Measurements from ENCODE around the gene SEMA6A.

The SEMA6A gene

DNA sequence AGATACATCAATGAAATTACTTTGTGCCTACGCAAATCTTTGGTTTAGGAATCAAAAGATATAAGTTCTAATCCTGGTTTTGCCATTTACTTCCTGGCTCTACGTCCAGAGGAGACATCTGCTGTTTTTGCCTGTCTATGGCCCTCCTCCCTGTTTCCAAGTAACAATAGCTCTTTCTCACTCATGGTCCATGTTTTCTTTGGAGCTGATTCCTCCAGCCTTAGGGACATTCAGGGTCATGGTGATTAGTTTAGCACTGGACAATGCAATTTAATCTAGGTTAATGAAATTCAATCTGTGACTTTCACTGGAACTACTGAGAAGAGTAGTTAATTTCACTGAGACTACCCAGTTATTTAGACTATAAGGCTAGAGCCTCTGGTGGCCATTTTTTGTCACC lies 170.6 kb downstream of the SEMA6A start:
- Mint-ChIP-seq H3K36me3 (peaks cover 34% of the 10 kb centered on the region), H3K9me3 (ENCODE audit: low read depth) (no peaks in the 10 kb centered on the region), H3K4me3 (no peak overlapping the region), H3K4me1 (ENCODE audit: low read depth) (no peaks in the 10 kb centered on the region), H3K27ac (no peak overlapping the region), H3K27me3 (no peaks in the 10 kb centered on the region)

DNA sequence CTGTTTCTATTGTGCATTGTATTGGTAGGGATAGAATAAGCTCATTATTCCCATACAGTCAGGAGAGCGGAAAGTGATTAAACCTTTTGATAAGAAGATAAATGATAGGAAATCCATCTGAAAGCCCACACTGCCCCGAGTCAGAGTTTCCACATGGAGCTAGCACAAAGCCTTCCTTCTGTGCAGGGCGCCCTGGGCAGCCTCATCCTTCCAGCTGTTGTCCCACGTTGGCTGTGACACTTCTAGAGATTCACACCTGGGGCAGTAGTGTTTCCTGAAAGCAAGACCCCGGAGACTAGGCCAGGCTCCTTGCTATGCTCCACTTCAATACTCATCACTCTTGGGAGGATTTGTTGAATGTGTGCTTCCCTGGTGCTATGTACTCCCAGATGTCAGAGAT lies 172.4 kb downstream of the SEMA6A start:
- no peaks in the 10 kb centered on the region for H3K9me3 Mint-ChIP-seq (ENCODE audit: low read depth)
- no peak overlapping the region for H3K4me3 Mint-ChIP-seq
- H3K27me3 Mint-ChIP-seq = no peaks in the 10 kb centered on the region
- no peaks in the 10 kb centered on the region for H3K4me1 Mint-ChIP-seq (ENCODE audit: low read depth)
- H3K36me3 Mint-ChIP-seq = peaks cover 35% of the 10 kb centered on the region
- no peak overlapping the region for H3K27ac Mint-ChIP-seq

DNA sequence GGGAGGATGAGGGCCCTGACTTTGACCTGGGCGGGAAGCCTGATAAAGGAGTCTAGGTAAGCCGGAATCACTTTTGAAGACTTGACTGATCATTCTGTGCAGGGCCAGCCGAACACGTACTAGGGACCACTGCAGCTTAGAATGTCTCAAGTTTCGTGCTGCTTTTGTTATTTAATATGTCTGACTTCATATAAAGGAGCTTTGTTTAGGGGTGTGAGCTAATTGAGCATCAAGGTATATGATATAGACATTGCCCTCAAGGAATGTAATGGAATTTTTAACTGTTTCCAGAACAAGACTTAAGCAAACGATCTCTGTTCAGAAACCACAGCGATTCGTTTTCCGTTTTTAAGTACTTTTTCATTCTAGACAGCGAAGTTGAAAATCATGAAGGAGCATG lies 173.0 kb downstream of the SEMA6A start:
- Mint-ChIP-seq H3K27ac (no peak overlapping the region), H3K9me3 (ENCODE audit: low read depth) (no peaks in the 10 kb centered on the region), H3K4me1 (ENCODE audit: low read depth) (no peaks in the 10 kb centered on the region), H3K4me3 (no peak overlapping the region), H3K36me3 (peaks cover 32% of the 10 kb centered on the region), H3K27me3 (no peaks in the 10 kb centered on the region)

DNA sequence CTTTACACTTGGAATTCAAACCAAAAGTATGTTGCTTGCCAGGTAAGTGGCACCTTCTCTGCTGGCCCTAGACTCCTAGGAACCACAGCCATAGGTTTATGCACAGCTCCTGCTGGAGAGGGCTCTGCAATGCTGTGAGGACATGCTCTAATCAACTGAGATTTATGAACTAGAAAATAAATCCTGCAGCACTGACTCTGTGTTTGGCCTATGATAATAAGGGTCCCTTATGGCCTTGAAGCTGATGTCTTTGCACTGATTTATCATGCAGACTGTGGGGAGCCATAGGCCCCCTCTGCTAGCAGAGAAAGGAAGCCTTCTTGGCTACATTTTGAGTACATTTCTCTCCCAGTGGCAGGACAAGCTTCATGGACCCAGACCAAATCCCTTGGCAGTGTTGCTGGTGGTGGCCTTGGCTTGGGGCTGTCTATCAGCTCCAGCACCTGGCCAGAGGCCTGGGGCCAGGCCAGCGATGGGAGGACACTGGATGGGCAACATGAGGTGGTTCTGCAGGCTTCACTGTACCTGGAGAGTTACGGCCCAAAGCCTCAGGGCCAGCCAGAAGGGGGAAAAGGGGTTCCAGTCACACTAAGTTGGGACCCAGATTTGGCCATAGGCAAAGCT lies 178.0 kb downstream of the SEMA6A start:
- H3K4me1 Mint-ChIP-seq (ENCODE audit: low read depth) = no peaks in the 10 kb centered on the region
- H3K27ac Mint-ChIP-seq = no peak overlapping the region
- H3K9me3 Mint-ChIP-seq (ENCODE audit: low read depth) = no peaks in the 10 kb centered on the region
- peaks cover 23% of the 10 kb centered on the region for H3K36me3 Mint-ChIP-seq
- no peaks in the 10 kb centered on the region for H3K27me3 Mint-ChIP-seq
- no peak overlapping the region for H3K4me3 Mint-ChIP-seq

DNA sequence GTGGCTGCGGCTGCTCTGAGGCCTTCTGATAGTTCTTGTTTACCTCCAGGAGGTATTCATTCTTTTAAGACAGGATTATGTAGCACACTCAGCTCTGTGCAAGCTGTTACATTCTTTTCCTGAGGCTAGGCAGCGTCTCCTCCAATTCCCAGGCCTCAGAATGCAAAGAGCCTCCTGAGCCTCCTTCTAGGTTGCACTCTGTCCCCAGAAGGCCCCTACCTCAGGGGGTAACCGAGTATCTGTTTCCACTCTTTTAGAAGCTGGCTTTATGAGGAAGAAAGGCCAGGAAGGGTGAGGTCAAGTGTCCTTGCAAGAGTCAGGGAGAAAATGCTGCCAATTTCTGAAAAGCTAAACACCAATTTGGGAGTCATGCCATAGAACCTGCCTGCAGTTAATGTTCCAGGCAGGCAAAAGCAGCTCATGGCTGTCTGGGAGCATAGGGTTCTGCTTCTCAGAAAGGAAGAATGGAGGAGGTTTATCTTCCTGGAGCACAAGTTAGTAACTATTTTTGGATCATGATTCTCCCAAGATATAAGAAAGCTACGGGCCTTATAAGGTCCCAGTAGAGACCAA lies 178.9 kb downstream of the SEMA6A start:
- H3K4me1 Mint-ChIP-seq (ENCODE audit: low read depth) = no peaks in the 10 kb centered on the region
- no peaks in the 10 kb centered on the region for H3K27me3 Mint-ChIP-seq
- no peak overlapping the region for H3K4me3 Mint-ChIP-seq
- peaks cover 5% of the 10 kb centered on the region for H3K9me3 Mint-ChIP-seq (ENCODE audit: low read depth)
- H3K36me3 Mint-ChIP-seq = peaks cover 22% of the 10 kb centered on the region
- no peak overlapping the region for H3K27ac Mint-ChIP-seq

DNA sequence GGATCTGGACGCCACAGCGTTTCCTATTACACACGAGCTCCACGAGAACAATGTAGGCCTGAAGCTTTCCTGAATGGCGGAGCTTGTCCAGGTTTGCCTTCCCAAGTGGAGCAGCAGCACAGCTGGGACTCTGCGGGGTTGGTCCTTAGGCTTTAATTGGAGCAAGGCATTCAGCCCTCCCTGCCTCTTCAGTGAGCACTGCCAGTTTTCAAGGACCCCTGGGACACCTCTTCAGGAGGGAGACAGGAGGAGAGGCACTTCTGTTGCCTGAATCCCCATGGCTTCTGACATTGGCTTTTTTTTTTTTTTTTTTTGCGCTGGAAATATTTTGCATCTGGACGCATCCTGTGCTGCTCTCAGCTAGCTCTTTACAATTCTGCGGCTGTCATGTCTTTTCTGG lies 179.4 kb downstream of the SEMA6A start:
- H3K4me3 Mint-ChIP-seq = no peak overlapping the region
- no peaks in the 10 kb centered on the region for H3K4me1 Mint-ChIP-seq (ENCODE audit: low read depth)
- no peak overlapping the region for H3K27ac Mint-ChIP-seq
- peaks cover 6% of the 10 kb centered on the region for H3K9me3 Mint-ChIP-seq (ENCODE audit: low read depth)
- H3K36me3 Mint-ChIP-seq = peaks cover 23% of the 10 kb centered on the region
- no peaks in the 10 kb centered on the region for H3K27me3 Mint-ChIP-seq

DNA sequence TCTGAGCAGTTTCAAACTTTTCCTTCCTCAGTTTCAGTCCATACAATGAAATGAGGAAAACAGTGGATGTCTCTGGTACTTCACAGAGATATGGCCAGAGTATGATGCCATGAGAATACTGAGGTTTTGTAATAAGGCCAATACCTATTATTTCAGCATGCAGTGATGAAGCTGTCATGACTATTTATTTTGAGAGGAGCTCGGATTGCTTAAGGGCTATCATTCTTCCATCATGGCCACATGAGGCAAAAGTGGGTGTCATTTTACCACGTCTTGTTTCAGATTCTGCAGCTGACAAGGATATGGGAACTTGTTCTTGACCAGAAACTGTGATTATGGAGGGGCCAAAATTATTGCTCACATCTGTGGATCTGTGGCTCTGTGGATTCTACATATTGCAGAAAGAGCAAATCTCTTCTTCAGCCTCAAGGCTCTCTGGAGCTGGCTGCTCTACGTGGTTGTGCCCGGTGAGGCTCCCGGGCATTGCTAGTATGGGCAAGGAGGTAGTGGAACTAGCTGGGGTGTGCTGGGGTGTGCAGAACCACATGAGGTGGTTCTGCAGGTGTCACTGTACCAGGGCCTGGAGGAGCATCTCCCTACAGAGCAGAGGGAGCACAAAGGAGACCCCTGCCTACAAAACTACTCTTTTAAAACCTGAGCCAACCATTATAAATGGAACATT lies 180.3 kb downstream of the SEMA6A start:
- H3K4me1 Mint-ChIP-seq (ENCODE audit: low read depth) = no peaks in the 10 kb centered on the region

More for the DNA sequence above, 180.3 kb downstream of the SEMA6A start:
- Mint-ChIP-seq H3K36me3 (peaks cover 25% of the 10 kb centered on the region), H3K27ac (no peak overlapping the region), H3K4me3 (no peak overlapping the region), H3K27me3 (no peaks in the 10 kb centered on the region), H3K9me3 (ENCODE audit: low read depth) (peaks cover 9% of the 10 kb centered on the region)

All from activated naive CD8-positive, alpha-beta T cell (primary cell).